ENCODE data around the gene NYNRIN.

DNA sequence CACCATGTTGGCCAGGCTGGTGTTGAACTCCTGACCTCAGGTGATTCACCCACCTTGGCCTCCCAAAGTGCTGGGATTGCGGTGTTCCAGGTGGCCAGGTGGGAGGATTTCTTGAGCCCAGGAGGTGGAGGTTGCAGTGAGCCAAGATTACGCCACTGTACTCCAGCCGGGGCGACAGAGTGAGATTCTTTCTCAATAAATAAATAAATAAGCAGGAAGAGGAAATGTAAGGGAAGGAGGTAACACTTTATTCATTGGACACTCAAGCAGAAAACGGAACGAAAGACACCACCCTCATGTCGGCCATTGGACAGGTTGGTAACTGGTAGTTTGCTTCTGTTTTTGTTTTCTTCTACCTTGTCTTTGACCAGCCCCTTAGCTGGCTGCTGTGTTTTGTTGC, 43.8 kb upstream of the NYNRIN start:
- TF ChIP-seq, protein P1, sequence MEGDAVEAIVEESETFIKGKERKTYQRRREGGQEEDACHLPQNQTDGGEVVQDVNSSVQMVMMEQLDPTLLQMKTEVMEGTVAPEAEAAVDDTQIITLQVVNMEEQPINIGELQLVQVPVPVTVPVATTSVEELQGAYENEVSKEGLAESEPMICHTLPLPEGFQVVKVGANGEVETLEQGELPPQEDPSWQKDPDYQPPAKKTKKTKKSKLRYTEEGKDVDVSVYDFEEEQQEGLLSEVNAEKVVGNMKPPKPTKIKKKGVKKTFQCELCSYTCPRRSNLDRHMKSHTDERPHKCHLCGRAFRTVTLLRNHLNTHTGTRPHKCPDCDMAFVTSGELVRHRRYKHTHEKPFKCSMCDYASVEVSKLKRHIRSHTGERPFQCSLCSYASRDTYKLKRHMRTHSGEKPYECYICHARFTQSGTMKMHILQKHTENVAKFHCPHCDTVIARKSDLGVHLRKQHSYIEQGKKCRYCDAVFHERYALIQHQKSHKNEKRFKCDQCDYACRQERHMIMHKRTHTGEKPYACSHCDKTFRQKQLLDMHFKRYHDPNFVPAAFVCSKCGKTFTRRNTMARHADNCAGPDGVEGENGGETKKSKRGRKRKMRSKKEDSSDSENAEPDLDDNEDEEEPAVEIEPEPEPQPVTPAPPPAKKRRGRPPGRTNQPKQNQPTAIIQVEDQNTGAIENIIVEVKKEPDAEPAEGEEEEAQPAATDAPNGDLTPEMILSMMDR (IDR thresholded peaks at IDR 0.05) = no peak
- no peak for TF ChIP-seq ZFX (IDR thresholded peaks at IDR 0.05; ENCODE audit: borderline replicate concordance)
